ENCODE results near the gene ARMC10. TPM values are rescaled to one million over a fixed set of nuclear protein-coding genes. Genes with fewer than 3 reads are reported as not detected.

Gene ARMC10
- 14.8 and 16.6 TPM in 2 replicates for polyA plus RNA-seq (2013)

DNA sequence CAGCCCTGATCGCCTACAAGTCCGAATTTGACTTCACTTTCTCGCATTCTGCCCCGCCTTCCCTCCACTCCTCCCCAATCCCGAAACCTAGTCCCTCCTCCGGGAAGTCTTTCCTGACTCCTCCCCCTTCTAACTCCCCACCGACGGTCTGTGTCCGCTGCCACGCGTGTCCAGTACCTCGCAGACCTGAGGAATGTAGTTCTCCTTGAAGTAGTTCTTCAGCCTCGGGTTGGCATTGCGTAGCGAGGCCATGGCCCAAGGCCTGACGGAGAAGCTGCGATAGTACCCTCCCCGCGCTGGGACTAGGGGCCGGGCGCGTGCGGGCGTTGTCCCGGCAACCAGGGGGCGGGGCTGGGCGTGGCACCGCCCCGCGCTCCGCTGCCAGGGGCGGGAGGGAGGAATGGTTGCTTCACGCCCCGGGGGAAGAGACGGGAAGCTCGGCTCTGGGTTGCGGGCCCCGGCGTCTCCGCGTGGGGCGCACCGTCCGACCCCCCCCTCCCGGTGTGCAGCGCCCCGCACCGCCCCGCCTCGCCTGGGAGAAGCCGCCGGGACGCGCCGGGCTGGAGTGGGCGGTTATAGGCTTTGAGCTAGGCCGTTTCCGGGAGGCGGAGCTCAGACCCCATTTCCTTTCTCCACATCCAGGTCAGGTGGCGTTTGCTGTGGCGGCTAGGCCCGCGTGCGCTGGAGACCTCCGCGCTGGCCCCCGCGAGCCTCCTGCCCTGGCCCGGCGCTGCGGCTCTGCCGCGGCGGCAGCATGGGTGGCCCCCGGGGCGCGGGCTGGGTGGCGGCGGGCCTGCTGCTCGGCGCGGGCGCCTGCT is at the start of gene ARMC10, which contains the start of gene FBXL13:
Gene ARMC10, plus strand, starts transcription at position 622 of the 818 bp plus-strand sequence. Its CDS starts 133 bp downstream, at position 755.
Gene FBXL13, minus strand, starts transcription at position 278 of the 818 bp plus-strand sequence.
- Histone ChIP-seq H3K4me2 (ENCODE audit: low read length) (peak within 1 kb of the TSS; percentile 83), H2BK12ac (ENCODE audit: low read length) (no peak within 1 kb of the TSS), H3K79me1 (ENCODE audit: low read length) (peaks cover 4% of the 10 kb centered on the region), H2BK5ac (ENCODE audit: low read depth, low read length, poor library complexity) (peak within 1 kb of the TSS; percentile 85), H2AK5ac (ENCODE audit: low read length) (no peak within 1 kb of the TSS), H3K9me3 (ENCODE audit: insufficient read depth, low read depth, low read length) (peaks cover 1% of the 10 kb centered on the region), H4K12ac (ENCODE audit: low read depth, low read length) (peak within 1 kb of the TSS; percentile 39), H3K79me2 (ENCODE audit: control insufficient read depth, insufficient read depth, low read length, poor library complexity) (peaks cover 3% of the 10 kb centered on the region), H3K23ac (ENCODE audit: low read length) (no peak within 1 kb of the TSS), H4K8ac (ENCODE audit: low read depth, low read length) (peak within 1 kb of the TSS; percentile 90), H2BK120ac (ENCODE audit: insufficient read depth, low read length, poor library complexity) (peak within 1 kb of the TSS; percentile 70), H3K14ac (ENCODE audit: low read length) (peak within 1 kb of the TSS; percentile 69), H3K27ac (ENCODE audit: low read depth, low read length) (peak within 1 kb of the TSS; percentile 89), H3K27me3 (ENCODE audit: insufficient read depth, low read length) (no peaks in the 10 kb centered on the region), H3K4me3 (ENCODE audit: low read depth, low read length) (peak within 1 kb of the TSS; percentile 95), H3K36me3 (ENCODE audit: control insufficient read depth in 1 of 2, insufficient read depth in 2 of 2, low read length in 2 of 2) (no peaks in the 10 kb centered on the region), H4K91ac (ENCODE audit: low read depth, low read length) (peak within 1 kb of the TSS; percentile 52), H2AFZ (ENCODE audit: insufficient read depth, low read length, poor library complexity) (peak within 1 kb of the TSS; percentile 96), H3K9ac (ENCODE audit: low read length) (peak within 1 kb of the TSS; percentile 75), H3K18ac (ENCODE audit: low read length) (peak within 1 kb of the TSS; percentile 2), H3K4ac (ENCODE audit: low read depth, low read length) (no peak within 1 kb of the TSS), H3K4me1 (ENCODE audit: control insufficient read depth in 1 of 2, insufficient read depth in 2 of 2, low read length in 2 of 2) (no peaks in the 10 kb centered on the region)
- WGBS (ENCODE audit: extremely low coverage, insufficient coverage, insufficient read length), result no CpG with 5 or more reads among the region's 83 CpGs
- DNase-seq, result peak; percentile 87 to 95

DNA sequence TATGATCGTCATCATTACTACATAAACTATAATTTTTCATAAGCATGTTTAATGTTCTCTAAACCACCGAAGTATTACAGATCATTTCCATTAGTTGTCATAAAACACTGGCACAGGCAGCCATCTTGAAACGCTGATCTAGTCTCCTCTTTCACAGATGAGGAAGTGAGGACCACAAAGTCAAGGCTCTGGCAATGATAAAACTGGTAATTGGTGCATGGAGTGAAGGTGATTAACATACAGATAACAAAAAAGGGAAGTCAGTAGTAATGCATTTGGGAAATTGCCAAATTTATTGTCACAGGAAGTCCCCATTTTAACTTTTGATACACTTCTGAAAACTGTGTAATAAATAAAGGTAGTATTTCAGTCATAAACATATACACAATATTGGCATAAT is 49.6 kb upstream of the ARMC10 start:
- H3K23ac ChIP-seq (ENCODE audit: low read length), result no peak overlapping the region
- no peak overlapping the region for H3K27ac ChIP-seq (ENCODE audit: low read depth, low read length)
- no peaks in the 10 kb centered on the region for H3K79me2 ChIP-seq (ENCODE audit: control insufficient read depth, insufficient read depth, low read length, poor library complexity)
- H3K18ac ChIP-seq (ENCODE audit: low read length), result no peak overlapping the region
- no peak overlapping the region for H2AFZ ChIP-seq (ENCODE audit: insufficient read depth, low read length, poor library complexity)
- H3K9ac ChIP-seq (ENCODE audit: low read length), result no peak overlapping the region
- H3K4me2 ChIP-seq (ENCODE audit: low read length), result no peak overlapping the region
- H4K91ac ChIP-seq (ENCODE audit: low read depth, low read length), result no peak overlapping the region
- no peak overlapping the region for H4K12ac ChIP-seq (ENCODE audit: low read depth, low read length)
- H2BK12ac ChIP-seq (ENCODE audit: low read length), result no peak overlapping the region
- H3K27me3 ChIP-seq (ENCODE audit: insufficient read depth, low read length), result no peaks in the 10 kb centered on the region
- H3K9me3 ChIP-seq (ENCODE audit: insufficient read depth, low read depth, low read length), result no peaks in the 10 kb centered on the region
- no peak overlapping the region for H2BK120ac ChIP-seq (ENCODE audit: insufficient read depth, low read length, poor library complexity)
- H3K4me3 ChIP-seq (ENCODE audit: low read depth, low read length), result no peak overlapping the region
- H3K4ac ChIP-seq (ENCODE audit: low read depth, low read length), result no peak overlapping the region
- no peaks in the 10 kb centered on the region for H3K79me1 ChIP-seq (ENCODE audit: low read length)
- no peak for DNase-seq
- H2BK5ac ChIP-seq (ENCODE audit: low read depth, low read length, poor library complexity), result no peak overlapping the region
- WGBS (ENCODE audit: extremely low coverage, insufficient coverage, insufficient read length), result no CpG with 5 or more reads among the region's 3 CpGs
- no peaks in the 10 kb centered on the region for H3K4me1 ChIP-seq (ENCODE audit: control insufficient read depth in 1 of 2, insufficient read depth in 2 of 2, low read length in 2 of 2)
- H3K14ac ChIP-seq (ENCODE audit: low read length), result no peak overlapping the region
- H4K8ac ChIP-seq (ENCODE audit: low read depth, low read length), result no peak overlapping the region
- H2AK5ac ChIP-seq (ENCODE audit: low read length), result no peak overlapping the region
- no peaks in the 10 kb centered on the region for H3K36me3 ChIP-seq (ENCODE audit: control insufficient read depth in 1 of 2, insufficient read depth in 2 of 2, low read length in 2 of 2)

DNA sequence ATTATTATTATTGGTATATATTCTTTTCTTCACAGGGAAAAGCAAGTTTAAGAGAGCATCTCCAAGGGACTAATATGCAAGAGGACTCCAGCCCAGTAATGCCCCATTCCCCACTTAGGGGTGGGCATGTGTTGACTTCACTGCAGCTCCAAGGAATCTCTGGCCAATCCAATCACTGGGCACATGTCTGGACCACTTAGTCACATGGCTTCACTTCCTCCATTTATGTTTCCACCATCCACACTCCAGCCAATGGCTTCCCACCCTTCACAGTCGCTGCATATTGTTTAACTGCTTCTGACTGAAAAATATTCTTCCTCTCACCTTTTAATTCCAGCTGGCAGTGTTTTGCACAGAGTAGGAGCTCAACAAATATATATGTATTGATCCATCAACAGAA is 43.9 kb upstream of the ARMC10 start:
- Histone ChIP-seq H2AFZ (ENCODE audit: insufficient read depth, low read length, poor library complexity) (no peak overlapping the region), H2BK120ac (ENCODE audit: insufficient read depth, low read length, poor library complexity) (no peak overlapping the region), H3K4me1 (ENCODE audit: control insufficient read depth in 1 of 2, insufficient read depth in 2 of 2, low read length in 2 of 2) (no peaks in the 10 kb centered on the region), H2AK5ac (ENCODE audit: low read length) (no peak overlapping the region), H3K4me2 (ENCODE audit: low read length) (no peak overlapping the region), H3K4ac (ENCODE audit: low read depth, low read length) (no peak overlapping the region), H3K36me3 (ENCODE audit: control insufficient read depth in 1 of 2, insufficient read depth in 2 of 2, low read length in 2 of 2) (no peaks in the 10 kb centered on the region), H3K27ac (ENCODE audit: low read depth, low read length) (no peak overlapping the region), H3K4me3 (ENCODE audit: low read depth, low read length) (no peak overlapping the region), H3K18ac (ENCODE audit: low read length) (no peak overlapping the region), H4K12ac (ENCODE audit: low read depth, low read length) (no peak overlapping the region), H3K27me3 (ENCODE audit: insufficient read depth, low read length) (no peaks in the 10 kb centered on the region), H3K23ac (ENCODE audit: low read length) (no peak overlapping the region), H3K79me2 (ENCODE audit: control insufficient read depth, insufficient read depth, low read length, poor library complexity) (no peaks in the 10 kb centered on the region), H4K91ac (ENCODE audit: low read depth, low read length) (no peak overlapping the region), H2BK12ac (ENCODE audit: low read length) (no peak overlapping the region), H4K8ac (ENCODE audit: low read depth, low read length) (no peak overlapping the region), H3K9me3 (ENCODE audit: insufficient read depth, low read depth, low read length) (no peaks in the 10 kb centered on the region), H3K14ac (ENCODE audit: low read length) (no peak overlapping the region), H3K79me1 (ENCODE audit: low read length) (no peaks in the 10 kb centered on the region), H2BK5ac (ENCODE audit: low read depth, low read length, poor library complexity) (no peak overlapping the region), H3K9ac (ENCODE audit: low read length) (no peak overlapping the region)
- WGBS (ENCODE audit: extremely low coverage, insufficient coverage, insufficient read length), result no CpG with 5 or more reads among the region's 1 CpG
- no peak for DNase-seq

DNA sequence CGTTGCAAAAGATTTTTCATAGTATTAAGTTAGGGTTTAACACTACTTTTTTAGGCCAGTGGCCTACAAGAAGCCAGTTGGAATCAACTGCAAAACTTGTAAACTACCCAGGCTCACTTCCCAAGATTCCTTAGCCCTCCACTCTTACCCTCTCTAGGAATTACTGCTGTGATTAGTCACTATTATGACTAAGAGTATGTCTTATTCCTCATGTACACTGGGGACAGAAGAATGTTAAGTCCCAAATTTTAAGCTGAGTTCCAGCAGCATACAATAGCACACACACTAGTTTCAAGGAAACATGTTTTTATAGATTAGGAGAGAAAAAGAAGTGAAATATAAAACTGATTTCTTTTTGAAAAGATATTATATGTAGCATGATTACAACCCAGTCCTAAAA is 43.2 kb upstream of the ARMC10 start:
- no peak overlapping the region for H3K9ac ChIP-seq (ENCODE audit: low read length)
- no peak overlapping the region for H2AFZ ChIP-seq (ENCODE audit: insufficient read depth, low read length, poor library complexity)
- WGBS (ENCODE audit: extremely low coverage, insufficient coverage, insufficient read length), result no CpG with 5 or more reads among the region's 1 CpG

More for the DNA sequence above, 43.2 kb upstream of the ARMC10 start:
- H3K23ac ChIP-seq (ENCODE audit: low read length), result no peak overlapping the region
- no peaks in the 10 kb centered on the region for H3K4me1 ChIP-seq (ENCODE audit: control insufficient read depth in 1 of 2, insufficient read depth in 2 of 2, low read length in 2 of 2)
- no peak overlapping the region for H3K4me2 ChIP-seq (ENCODE audit: low read length)
- H2AK5ac ChIP-seq (ENCODE audit: low read length), result no peak overlapping the region
- H3K27ac ChIP-seq (ENCODE audit: low read depth, low read length), result no peak overlapping the region
- H3K79me2 ChIP-seq (ENCODE audit: control insufficient read depth, insufficient read depth, low read length, poor library complexity), result no peaks in the 10 kb centered on the region
- H3K4ac ChIP-seq (ENCODE audit: low read depth, low read length), result no peak overlapping the region
- no peaks in the 10 kb centered on the region for H3K79me1 ChIP-seq (ENCODE audit: low read length)
- H3K9me3 ChIP-seq (ENCODE audit: insufficient read depth, low read depth, low read length), result no peaks in the 10 kb centered on the region
- no peak overlapping the region for H2BK120ac ChIP-seq (ENCODE audit: insufficient read depth, low read length, poor library complexity)
- no peak overlapping the region for H4K91ac ChIP-seq (ENCODE audit: low read depth, low read length)
- H4K12ac ChIP-seq (ENCODE audit: low read depth, low read length), result no peak overlapping the region
- H3K14ac ChIP-seq (ENCODE audit: low read length), result no peak overlapping the region
- H3K27me3 ChIP-seq (ENCODE audit: insufficient read depth, low read length), result no peaks in the 10 kb centered on the region
- DNase-seq, result no peak
- no peak overlapping the region for H4K8ac ChIP-seq (ENCODE audit: low read depth, low read length)
- H2BK12ac ChIP-seq (ENCODE audit: low read length), result no peak overlapping the region
- H3K18ac ChIP-seq (ENCODE audit: low read length), result no peak overlapping the region
- H3K4me3 ChIP-seq (ENCODE audit: low read depth, low read length), result no peak overlapping the region
- no peaks in the 10 kb centered on the region for H3K36me3 ChIP-seq (ENCODE audit: control insufficient read depth in 1 of 2, insufficient read depth in 2 of 2, low read length in 2 of 2)
- no peak overlapping the region for H2BK5ac ChIP-seq (ENCODE audit: low read depth, low read length, poor library complexity)
